ENCODE measurements around the gene TNFAIP8. TPM values are rescaled to one million over a fixed set of nuclear protein-coding genes. Genes with fewer than 3 reads are reported as not detected.

The TNFAIP8 gene
- total and polyA plus RNA-seq, 2 of the 13 experiments (the other 11 are each of a cell fraction or from before 2014, with no cell fraction given): 6.4 to 11.2 TPM

GRCh38 chr5:119439140-119439631, 83.4 kb downstream of the TNFAIP8 start (continued):
- TF ChIP-seq ARNTL (CRISPR knock-in tag; IDR thresholded peaks at IDR 0.05) (no peak), ZNF564 (CRISPR knock-in tag; IDR thresholded peaks at IDR 0.05) (no peak), ZNF569 (CRISPR knock-in tag; IDR thresholded peaks at IDR 0.05; ENCODE audit: borderline replicate concordance) (no peak), ZNF317 (CRISPR knock-in tag; IDR thresholded peaks at IDR 0.05) (peak; percentile 55; the same call in 1 of the 2 replicates), ZBTB7A (CRISPR knock-in tag; IDR thresholded peaks at IDR 0.05) (peak; percentile 54; the same call in 1 of the 2 replicates), E2F5 (CRISPR knock-in tag; conservative IDR thresholded peaks at IDR 0.05) (no peak), ZNF800 (CRISPR knock-in tag; IDR thresholded peaks at IDR 0.05) (no peak), ZNF839 (CRISPR knock-in tag; IDR thresholded peaks at IDR 0.05; ENCODE audit: borderline replicate concordance) (no peak), SOX6 (IDR thresholded peaks at IDR 0.05) (no peak), SOX6 (CRISPR knock-in tag; IDR thresholded peaks at IDR 0.05) (peak; percentile 57), TARDBP (CRISPR knock-in tag; IDR thresholded peaks at IDR 0.05) (peak; percentile 17; the same call in 1 of the 2 replicates), THAP9 (CRISPR knock-in tag; IDR thresholded peaks at IDR 0.05; ENCODE audit: borderline replicate concordance) (0 out of 2 replicates have a peak, but pooled peaks have one; percentile 16), POGZ (CRISPR knock-in tag; IDR thresholded peaks at IDR 0.05) (peak; percentile 57; the same call in 1 of the 2 replicates), HDAC2 (CRISPR knock-in tag; IDR thresholded peaks at IDR 0.05) (0 out of 2 replicates have a peak, but pooled peaks have one; percentile 37), ATF5 (CRISPR knock-in tag; IDR thresholded peaks at IDR 0.05; ENCODE audit: low read depth) (no peak), GFI1 (CRISPR knock-in tag; IDR thresholded peaks at IDR 0.05; ENCODE audit: borderline replicate concordance) (0 out of 2 replicates have a peak, but pooled peaks have one; percentile 48), MAFF (IDR thresholded peaks at IDR 0.05; ENCODE audit: low read depth, low read length) (no peak), SNAPC4 (CRISPR knock-in tag; IDR thresholded peaks at IDR 0.05) (no peak), KDM3A (CRISPR knock-in tag; IDR thresholded peaks at IDR 0.05; ENCODE audit: low read depth) (no peak)

All from HepG2 (cell line).